Neural progenitor cell (in vitro differentiated cells): ENCODE measurements around the gene PLCB1. TPM values are rescaled to one million over a fixed set of nuclear protein-coding genes. Genes with fewer than 3 reads are reported as not detected.
"Not testable (repeated sequence)": the region's sequence is repeated elsewhere in the genome, so short reads cannot be mapped to it uniquely, and the experiment has no call there.

ENCODE experiments used
- DNase-seq: peaks from one replicate; pipeline ENCODE4 v3.0.0-alpha.2; 2016; ENCODE audit warnings: low spot score
- H2AFZ ChIP-seq: fragments of 200-600 bp; sonication (generic); replicated peaks from 2 replicates; pipeline ENCODE4 v1.6.1; 2016; ENCODE audit warnings: antibody characterized with exemption
- H3F3A ChIP-seq: fragments of 200-600 bp; sonication (generic); 2 replicates; pipeline ENCODE4 v1.6.1; 2016; ENCODE audit warnings: antibody characterized with exemption, low read depth
- H3K27ac ChIP-seq: fragments of 200-600 bp; sonication (generic); 2 replicates; pipeline ENCODE4 v1.5.1; 2016; ENCODE audit warnings: mild to moderate bottlenecking
- H3K27me3 ChIP-seq: fragments of 200-600 bp; sonication (generic); 2 replicates; pipeline ENCODE4 v1.6.1; 2016; ENCODE audit warnings: mild to moderate bottlenecking, moderate library complexity
- H3K36me3 ChIP-seq: fragments of 200-600 bp; sonication (generic); 2 replicates; pipeline ENCODE4 v1.5.1; 2016
- H3K4me1 ChIP-seq: fragments of 200-600 bp; sonication (generic); 2 replicates; pipeline ENCODE4 v1.6.1; 2016; ENCODE audit warnings: mixed run types
- H3K4me2 ChIP-seq: fragments of 200-600 bp; sonication (generic); 2 replicates; pipeline ENCODE4 v1.6.1; 2016
- H3K4me3 ChIP-seq: fragments of 200-600 bp; sonication (generic); 2 replicates; pipeline ENCODE4 v1.5.1; 2016
- H3K79me2 ChIP-seq: fragments of 200-600 bp; sonication (generic); 2 replicates; pipeline ENCODE4 v1.6.1; 2016; ENCODE audit warnings: low read depth
- H3K9ac ChIP-seq: fragments of 200-600 bp; sonication (generic); 2 replicates; pipeline ENCODE4 v1.6.1; 2016
- H3K9me3 ChIP-seq: fragments of 200-600 bp; sonication (generic); 2 replicates; pipeline ENCODE4 v1.5.1; 2016; ENCODE audit warnings: low read depth
- H4K20me1 ChIP-seq: fragments of 200-600 bp; sonication (generic); 2 replicates; pipeline ENCODE4 v1.6.1; 2016; ENCODE audit warnings: low read depth
- H3K27ac Mint-ChIP-seq: 3 replicates; pipeline ENCODE4 v1.8.0; 2021; ENCODE audit warnings: mixed read lengths
- H3K27me3 Mint-ChIP-seq: 2 replicates; pipeline ENCODE4 v1.8.0; 2022; ENCODE audit warnings: low read depth, mild to moderate bottlenecking, inconsistent platforms, moderate library complexity, mixed read lengths; ENCODE audit not compliant: insufficient read depth
- H3K36me3 Mint-ChIP-seq: 3 replicates; pipeline ENCODE4 v1.8.0; 2021; ENCODE audit warnings: mixed read lengths
- H3K4me1 Mint-ChIP-seq: 3 replicates; pipeline ENCODE4 v1.8.0; 2021; ENCODE audit warnings: mixed read lengths
- H3K4me3 Mint-ChIP-seq: 3 replicates; pipeline ENCODE4 v1.8.0; 2021; ENCODE audit warnings: mild to moderate bottlenecking, moderate library complexity, mixed read lengths
- H3K9me3 Mint-ChIP-seq: 3 replicates; pipeline ENCODE4 v1.8.0; 2020; ENCODE audit warnings: mixed read lengths
- CTCF ChIP-seq: fragments of 200-600 bp; sonication (generic); IDR thresholded peaks from 2 replicates; pipeline ENCODE4 v1.5.1; 2017; ENCODE audit warnings: antibody characterized with exemption, mild to moderate bottlenecking
- EZH2 ChIP-seq: fragments of 200-600 bp; sonication (generic); IDR thresholded peaks from 2 replicates; pipeline ENCODE4 v1.6.1; 2017; ENCODE audit warnings: antibody characterized with exemption, mild to moderate bottlenecking, moderate library complexity
- EZH2phosphoT487 ChIP-seq: fragments of 200-600 bp; sonication (generic); IDR thresholded peaks from 2 replicates; pipeline ENCODE4 v1.6.1; 2017; ENCODE audit warnings: antibody characterized with exemption
- total RNA-seq: library from RNA; depleted of rRNA; stranded (reverse); fragments of >200 nt; gene quantifications from 2 replicates; pipeline ENCODE4 v1.2.3, GENCODE V29; 2015; ENCODE audit warnings: low replicate concordance

The PLCB1 gene
- total RNA-seq, 1 donor from 2014 or later, result 30.2 TPM

DNA sequence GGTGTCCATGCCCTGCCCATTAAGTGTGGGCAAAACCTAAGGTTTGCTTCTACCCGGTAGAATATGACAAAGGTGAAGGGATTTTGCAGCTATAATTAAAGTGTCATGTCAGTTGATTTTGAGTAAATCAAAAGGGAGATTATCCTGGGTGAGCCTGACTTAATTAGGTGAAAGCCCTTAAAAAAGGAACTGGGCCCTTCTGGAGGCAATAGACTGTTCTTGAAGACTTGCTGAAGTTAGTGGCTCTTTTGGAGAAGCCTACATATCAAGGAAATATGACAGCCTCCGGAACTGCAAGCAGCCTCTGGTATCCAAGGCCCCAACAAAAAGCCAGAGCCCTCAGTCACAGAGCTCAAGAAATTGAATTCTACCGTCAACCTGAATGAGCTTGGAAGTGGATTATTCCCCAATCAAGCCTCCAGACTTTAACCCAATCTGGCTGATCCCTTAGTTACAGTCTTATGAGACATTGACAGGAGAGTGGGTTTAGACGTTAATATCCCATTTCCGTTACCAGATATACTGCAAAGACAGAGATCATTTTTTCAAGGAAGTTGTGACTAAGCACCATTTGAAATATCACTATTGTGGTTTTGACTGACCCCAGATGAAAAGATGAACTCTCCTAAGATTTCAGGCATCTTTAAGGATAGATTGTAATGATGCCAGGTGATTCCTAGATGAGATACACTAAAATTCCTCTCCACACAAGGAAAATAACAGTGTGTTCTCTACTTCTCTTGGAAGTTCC lies 303.4 kb downstream of the PLCB1 start:
- Mint-ChIP-seq H3K4me3 (no peak overlapping the region), H3K9me3 (no peaks in the 10 kb centered on the region), H3K4me1 (peaks cover 43% of the 10 kb centered on the region), H3K27me3 (peaks cover 2% of the 10 kb centered on the region), H3K27ac (no peak overlapping the region), H3K36me3 (no peaks in the 10 kb centered on the region)
- Histone ChIP-seq H3K4me1 (peaks cover 18% of the 10 kb centered on the region), H3K9ac (no peak overlapping the region), H3K36me3 (no peaks in the 10 kb centered on the region), H4K20me1 (no peaks in the 10 kb centered on the region), H3K4me2 (no peak overlapping the region), H3K9me3 (no peaks in the 10 kb centered on the region), H3F3A (no peaks in the 10 kb centered on the region), H2AFZ (no peak overlapping the region), H3K4me3 (no peak overlapping the region), H3K27ac (no peak overlapping the region), H3K79me2 (no peaks in the 10 kb centered on the region), H3K27me3 (no peaks in the 10 kb centered on the region)
- DNase-seq, result no peak
- TF ChIP-seq CTCF (no peak), EZH2phosphoT487 (no peak), EZH2 (no peak)

DNA sequence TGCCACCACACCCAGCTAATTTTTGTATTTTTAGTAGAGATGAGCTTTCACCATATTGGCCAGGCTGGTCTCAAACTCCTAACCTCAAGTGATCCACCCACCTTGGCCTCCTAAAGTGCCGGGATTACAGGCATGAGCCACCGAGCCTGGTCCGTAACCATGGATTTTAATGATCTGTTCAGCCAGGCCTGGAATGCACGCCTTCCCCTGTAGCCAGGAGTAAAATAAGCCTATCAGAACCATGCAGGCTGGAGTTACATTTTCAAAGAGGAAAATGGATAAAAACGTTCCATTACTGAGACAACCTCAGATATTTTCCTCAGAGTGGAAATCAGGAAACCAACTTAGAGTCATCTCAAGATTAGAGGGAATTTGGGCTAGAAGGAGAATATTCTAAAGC lies 304.9 kb downstream of the PLCB1 start:
- H3K27ac Mint-ChIP-seq, H3K79me2 ChIP-seq, H3K27ac ChIP-seq, H3F3A ChIP-seq, H2AFZ ChIP-seq, DNase-seq, H3K27me3 Mint-ChIP-seq, H3K36me3 ChIP-seq, H3K9ac ChIP-seq, H3K4me3 ChIP-seq, H3K36me3 Mint-ChIP-seq, H3K9me3 Mint-ChIP-seq, H3K4me2 ChIP-seq, H4K20me1 ChIP-seq, H3K27me3 ChIP-seq, H3K4me3 Mint-ChIP-seq, H3K9me3 ChIP-seq: not testable (repeated sequence)
- H3K4me1 Mint-ChIP-seq, result peaks cover 34% of the 10 kb centered on the region
- H3K4me1 ChIP-seq, result peaks cover 15% of the 10 kb centered on the region

GRCh38 chr20:8438748-8439147 lies 306.7 kb downstream of the PLCB1 start:
- peaks cover 17% of the 10 kb centered on the region for H3K4me1 Mint-ChIP-seq
- H3K27me3 ChIP-seq, result no peaks in the 10 kb centered on the region
- H3K79me2 ChIP-seq, result no peaks in the 10 kb centered on the region
- H3K27ac ChIP-seq, result no peak overlapping the region
- no peak overlapping the region for H2AFZ ChIP-seq
- H4K20me1 ChIP-seq, result no peaks in the 10 kb centered on the region
- H3K4me2 ChIP-seq, result no peak overlapping the region
- H3K36me3 ChIP-seq, result no peaks in the 10 kb centered on the region
- H3K9me3 Mint-ChIP-seq, result no peaks in the 10 kb centered on the region
- H3K27me3 Mint-ChIP-seq, result peaks cover 2% of the 10 kb centered on the region
- H3F3A ChIP-seq, result no peaks in the 10 kb centered on the region
- TF ChIP-seq EZH2 (no peak), CTCF (no peak), EZH2phosphoT487 (no peak)
- H3K9ac ChIP-seq, result no peak overlapping the region
- H3K9me3 ChIP-seq, result no peaks in the 10 kb centered on the region
- no peak for DNase-seq
- no peak overlapping the region for H3K4me3 Mint-ChIP-seq
- H3K27ac Mint-ChIP-seq, result no peak overlapping the region
- H3K4me3 ChIP-seq, result no peak overlapping the region
- H3K36me3 Mint-ChIP-seq, result no peaks in the 10 kb centered on the region
- H3K4me1 ChIP-seq, result no peaks in the 10 kb centered on the region

DNA sequence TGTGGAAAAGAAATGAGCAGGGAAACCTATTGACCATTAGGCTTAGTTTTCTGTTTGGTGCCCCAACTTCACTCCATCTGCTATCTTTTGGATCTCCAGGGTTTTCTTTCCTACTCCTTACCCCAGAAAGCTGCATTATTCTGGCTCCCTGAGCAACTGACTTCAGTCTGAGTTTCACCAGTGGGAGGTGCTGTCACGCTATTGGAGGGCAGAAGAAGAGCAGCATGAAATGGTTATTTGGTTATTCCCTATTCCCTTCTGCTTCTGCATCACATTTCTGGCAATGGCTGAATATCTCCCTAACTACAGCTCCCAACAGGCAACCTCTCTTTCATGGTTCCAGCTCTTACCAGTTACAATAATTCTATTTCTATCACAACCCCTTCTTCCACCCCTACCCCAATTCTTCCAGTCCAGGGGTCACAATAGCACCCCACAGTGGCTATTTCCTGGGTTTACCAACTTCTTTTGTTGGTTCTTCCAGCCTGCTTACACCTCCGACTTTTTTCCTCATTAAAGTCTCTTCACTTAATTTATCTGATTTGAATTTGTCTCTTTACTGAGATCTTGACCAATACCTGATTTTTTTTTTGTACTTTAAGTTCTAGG lies 311.5 kb downstream of the PLCB1 start:
- H3K36me3 ChIP-seq, result no peaks in the 10 kb centered on the region
- Mint-ChIP-seq H3K27me3 (no peaks in the 10 kb centered on the region), H3K4me3 (no peak overlapping the region), H3K36me3 (no peaks in the 10 kb centered on the region), H3K4me1 (no peaks in the 10 kb centered on the region), H3K9me3 (no peaks in the 10 kb centered on the region), H3K27ac (no peak overlapping the region)
- no peak overlapping the region for H3K27ac ChIP-seq
- TF ChIP-seq CTCF (peak; percentile 13), EZH2phosphoT487 (no peak), EZH2 (no peak)
- H3F3A ChIP-seq, result no peaks in the 10 kb centered on the region
- H3K9ac ChIP-seq, result no peak overlapping the region
- H3K9me3 ChIP-seq, result no peaks in the 10 kb centered on the region
- no peak overlapping the region for H3K4me3 ChIP-seq
- H4K20me1 ChIP-seq, result no peaks in the 10 kb centered on the region
- DNase-seq, result no peak
- no peak overlapping the region for H2AFZ ChIP-seq
- no peaks in the 10 kb centered on the region for H3K4me1 ChIP-seq
- H3K27me3 ChIP-seq, result no peaks in the 10 kb centered on the region
- no peak overlapping the region for H3K4me2 ChIP-seq
- H3K79me2 ChIP-seq, result no peaks in the 10 kb centered on the region
